ENCODE measurements around the gene LYPD4.

LYPD4 gene

GRCh38 chr19:41872775-41873647 is 28.5 kb upstream of the LYPD4 start:
- FAIRE-seq: peak; percentile 57

DNA sequence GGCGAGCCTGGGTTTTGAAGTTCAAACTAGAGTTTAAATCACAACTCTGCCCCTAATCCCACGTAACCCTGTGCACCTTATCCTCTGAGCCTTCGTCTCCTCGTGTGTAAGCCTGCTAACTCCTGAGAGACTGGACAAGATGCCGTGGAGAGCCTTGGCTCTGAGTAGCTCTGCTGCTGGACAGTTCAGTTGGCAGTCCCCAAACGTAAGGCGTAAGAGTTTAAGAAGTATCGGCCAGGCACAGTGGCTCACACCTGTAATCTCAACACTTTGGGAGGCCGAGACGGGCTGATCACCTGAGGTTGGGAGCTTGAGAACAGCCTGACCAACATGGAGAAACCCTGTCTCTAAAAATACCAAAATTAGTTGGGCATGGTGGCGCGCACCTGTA is 27.9 kb upstream of the LYPD4 start:
- no peak for FAIRE-seq

DNA sequence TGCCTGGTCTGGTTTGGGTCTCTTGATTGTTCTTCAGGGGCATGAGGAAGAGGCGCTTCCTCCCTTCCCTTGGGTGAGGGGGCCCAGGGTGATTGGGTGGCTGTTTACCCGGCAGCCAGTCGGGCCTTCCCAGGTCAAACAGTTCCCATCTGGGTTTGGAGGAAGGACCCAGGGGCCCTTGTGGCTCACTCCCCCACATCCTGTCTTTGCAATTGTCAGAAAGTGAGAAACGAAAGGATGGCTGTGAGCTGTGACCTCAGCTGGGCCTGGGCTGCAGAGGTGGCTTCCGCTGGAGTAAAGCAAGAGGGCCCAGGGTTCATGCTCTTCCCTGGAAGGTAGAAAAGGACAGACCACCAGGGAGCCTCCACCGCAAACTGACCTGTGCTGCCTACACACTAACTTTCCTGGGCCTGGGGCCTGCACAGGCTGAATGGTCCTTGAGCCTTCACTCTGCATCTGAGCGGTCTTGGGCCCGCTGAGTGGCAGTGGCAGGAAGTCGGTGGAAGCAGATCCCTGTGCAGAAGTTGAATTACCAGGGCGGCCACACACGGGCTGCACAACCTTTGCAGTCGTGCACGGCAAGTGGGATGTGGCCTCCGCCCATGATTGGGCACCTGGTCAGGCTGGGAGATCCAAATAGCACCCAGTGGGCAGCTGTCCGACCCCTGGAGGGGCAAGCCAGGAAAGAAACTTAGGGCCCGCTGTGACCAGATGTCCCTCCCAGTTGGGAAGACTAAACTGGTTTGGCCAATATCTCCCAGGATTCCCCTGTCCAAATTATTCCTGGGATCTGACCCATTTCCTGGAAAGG is 27.3 kb upstream of the LYPD4 start:
- FAIRE-seq: no peak

GRCh38 chr19:41870401-41870873 is 26.0 kb upstream of the LYPD4 start:
- peak; percentile 26 for FAIRE-seq

GRCh38 chr19:41869374-41869955 is 25.0 kb upstream of the LYPD4 start:
- no peak for FAIRE-seq

- no peak for FAIRE-seq
Measured at GRCh38 chr19:41868989-41869300, 24.5 kb upstream of the LYPD4 start.

DNA sequence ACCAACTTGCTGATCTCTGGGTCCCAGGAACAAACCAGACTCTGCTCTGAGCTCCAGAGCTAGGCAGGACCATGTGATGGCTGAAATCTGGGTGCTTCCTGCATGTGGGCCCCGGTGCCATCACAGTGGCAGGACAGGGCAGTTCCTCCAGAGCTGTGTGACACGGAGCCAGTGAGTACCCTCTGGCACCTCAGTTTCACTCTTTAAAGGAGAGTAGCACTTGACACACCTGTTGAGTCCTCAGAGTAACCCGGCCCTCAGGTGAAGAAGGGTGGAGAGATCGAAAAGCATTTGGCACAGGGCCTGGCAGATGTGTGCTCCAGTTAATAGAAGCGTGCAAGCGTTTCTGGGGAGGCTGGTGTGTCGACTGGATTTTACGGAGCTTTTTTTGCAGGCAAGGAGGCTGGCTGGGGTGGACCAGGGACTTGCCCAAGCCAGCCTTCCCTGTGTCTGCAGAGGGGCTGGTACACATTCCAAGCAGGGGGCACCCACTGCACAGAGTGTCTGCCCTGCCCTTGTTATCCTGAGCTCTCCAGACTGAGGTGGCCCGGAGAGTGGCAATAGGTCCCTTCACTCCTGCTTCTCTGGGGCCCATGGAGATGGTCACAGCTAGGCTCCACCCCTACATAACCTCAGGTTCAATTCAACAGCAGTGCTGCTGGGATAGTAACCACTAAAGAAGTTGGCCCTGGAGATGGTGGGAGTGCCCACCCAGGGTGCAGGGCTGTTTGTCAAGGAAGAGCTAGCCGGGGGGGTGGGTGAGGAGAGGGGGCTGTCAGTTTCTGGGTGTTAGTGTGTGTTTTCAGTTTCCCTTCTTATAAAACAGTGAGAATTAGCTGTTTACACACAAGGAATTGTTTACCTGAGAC is 23.9 kb upstream of the LYPD4 start:
- no peak for FAIRE-seq

- FAIRE-seq: no peak
Measured at GRCh38 chr19:41866284-41866683, 21.8 kb upstream of the LYPD4 start.

- no peak for FAIRE-seq
Measured at GRCh38 chr19:41864374-41864773, 19.9 kb upstream of the LYPD4 start.

GRCh38 chr19:41863209-41863931 is 18.9 kb upstream of the LYPD4 start:
- no peak for FAIRE-seq

- FAIRE-seq: no peak
Measured at GRCh38 chr19:41862445-41862986, 18.0 kb upstream of the LYPD4 start.

DNA sequence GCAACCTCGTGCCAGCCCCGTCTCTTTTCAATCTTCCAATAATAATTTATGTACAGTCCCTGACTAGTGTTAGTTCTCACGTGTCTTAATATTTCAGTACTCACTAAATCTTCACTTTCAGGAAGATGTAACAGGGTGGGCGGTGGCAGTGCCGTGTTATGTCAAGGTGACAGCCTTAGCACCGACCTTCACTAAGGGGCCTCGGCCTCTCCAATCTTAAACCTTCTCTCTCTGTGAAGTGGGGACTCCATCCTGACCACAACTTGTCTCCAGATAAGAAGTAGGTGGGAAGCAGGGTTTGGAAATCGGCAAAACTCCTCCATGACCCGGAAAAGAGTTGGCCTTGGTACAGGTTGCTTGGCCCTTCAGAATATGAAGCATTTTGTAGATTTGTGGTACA is 17.4 kb upstream of the LYPD4 start:
- FAIRE-seq: no peak

GRCh38 chr19:41861116-41861768 is 16.8 kb upstream of the LYPD4 start:
- FAIRE-seq: no peak

DNA sequence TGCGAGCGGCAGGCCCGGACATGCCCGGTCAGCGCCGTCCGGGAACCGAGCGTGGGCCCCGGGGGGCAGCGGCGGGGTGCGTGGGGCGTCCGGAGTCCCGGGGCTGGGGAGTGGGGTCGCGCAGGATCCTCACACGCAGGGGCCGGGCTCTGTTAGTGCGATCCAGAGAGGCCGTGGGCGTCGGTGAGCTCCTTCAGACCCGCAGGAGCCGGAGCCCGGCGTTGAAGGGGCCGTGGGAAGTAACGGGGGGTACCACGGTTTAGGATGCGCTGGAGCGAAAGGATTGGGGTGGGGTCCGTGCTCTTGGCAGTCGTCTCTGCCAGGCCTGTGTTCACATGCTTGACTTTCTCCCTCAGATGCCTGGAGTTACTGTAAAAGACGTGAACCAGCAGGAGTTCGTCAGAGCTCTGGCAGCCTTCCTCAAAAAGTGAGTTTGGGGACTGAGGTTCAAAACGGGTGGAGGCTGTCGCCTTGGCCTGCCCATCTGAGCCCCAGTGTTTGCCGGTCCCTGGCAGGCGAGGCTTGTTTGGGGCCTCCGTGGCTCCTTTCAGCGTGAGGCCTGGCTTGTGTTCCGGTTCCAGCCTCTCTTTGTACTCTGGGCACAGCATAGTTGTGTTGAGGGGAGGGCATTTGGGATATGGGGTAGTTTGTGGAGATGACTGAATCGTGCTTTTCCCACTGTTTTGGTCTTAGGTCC is 16.1 kb upstream of the LYPD4 start:
- no peak for FAIRE-seq

- FAIRE-seq: peak; percentile 95
Measured at GRCh38 chr19:41859618-41860418, 15.3 kb upstream of the LYPD4 start, which contains the start of gene RPS19. TSS of gene RPS19 (plus strand) at chr19:41860255. CDS start at chr19:41860775, 520 bp downstream.

DNA sequence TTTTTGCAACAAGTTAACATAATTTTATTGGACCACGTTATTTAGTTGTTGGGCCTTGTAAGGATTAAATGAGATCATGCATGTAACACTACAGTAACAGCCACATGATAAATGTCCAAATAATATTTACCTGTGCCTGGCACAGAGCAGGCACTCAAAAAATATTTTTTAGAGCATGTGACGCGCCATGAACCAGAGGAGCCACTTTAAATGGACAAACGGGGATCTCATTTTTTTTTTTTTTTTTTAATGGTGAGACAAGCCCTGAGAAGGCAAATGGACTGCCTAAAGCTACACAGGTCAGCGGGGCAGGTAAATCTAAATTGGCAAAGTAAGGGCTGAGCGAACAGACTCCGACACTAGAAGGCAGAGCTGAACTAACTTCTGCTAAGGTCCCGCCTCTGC is 14.7 kb upstream of the LYPD4 start:
- FAIRE-seq: no peak

- no peak for FAIRE-seq
Measured at GRCh38 chr19:41853768-41854167, 9.3 kb upstream of the LYPD4 start.

DNA sequence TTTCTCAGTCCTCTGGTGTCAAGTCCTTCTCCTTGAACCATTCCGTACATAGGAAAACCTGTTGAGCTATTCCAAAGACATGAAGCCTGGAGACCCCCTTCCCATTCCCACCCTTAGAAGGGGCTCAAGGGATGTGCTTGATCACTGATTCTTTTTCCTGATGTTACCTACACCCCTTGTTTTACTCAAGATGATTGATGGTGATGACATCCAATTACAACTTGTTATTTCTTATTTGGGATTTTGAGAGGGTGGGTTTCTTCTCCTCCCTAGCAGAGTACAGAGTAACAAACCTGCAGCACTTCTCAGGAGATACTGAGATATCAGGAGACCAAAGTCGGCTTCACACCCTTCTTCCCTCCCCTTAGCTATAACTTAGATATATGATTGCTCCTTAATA is 8.9 kb upstream of the LYPD4 start:
- no peak for FAIRE-seq

- FAIRE-seq: no peak
Measured at GRCh38 chr19:41851456-41851855, 7.0 kb upstream of the LYPD4 start.

DNA sequence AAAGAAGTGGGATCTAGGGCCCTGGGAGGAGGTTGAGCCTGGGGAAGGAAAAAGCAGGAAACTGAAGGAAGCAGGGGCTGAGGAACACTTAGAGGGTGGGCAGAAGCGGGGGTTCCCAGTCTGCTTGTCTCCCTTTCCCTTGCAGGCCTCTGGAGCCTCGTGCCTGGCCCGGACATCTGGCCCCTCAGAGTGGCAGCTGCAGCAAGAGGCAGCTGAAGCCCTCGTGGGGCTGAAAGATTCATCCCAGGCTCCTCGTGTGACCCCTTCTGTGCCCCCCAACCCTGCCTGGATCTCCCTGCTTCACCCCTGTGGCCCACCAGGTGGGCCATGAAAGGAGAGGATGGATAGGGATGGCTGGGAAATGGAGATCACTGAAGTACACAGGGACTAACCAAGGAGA is 5.9 kb upstream of the LYPD4 start:
- no peak for FAIRE-seq

Data from TTC549 (cell line).